HG03064 (cell line): ENCODE data around the gene ULK3.

Experiments used
- ATAC-seq: cut with Tn5 transposase; IDR thresholded peaks from one replicate; pipeline ENCODE4 v1.9.1; 2021; ENCODE audit warnings: low read depth; ENCODE audit not compliant: unreplicated experiment

Gene ULK3

DNA sequence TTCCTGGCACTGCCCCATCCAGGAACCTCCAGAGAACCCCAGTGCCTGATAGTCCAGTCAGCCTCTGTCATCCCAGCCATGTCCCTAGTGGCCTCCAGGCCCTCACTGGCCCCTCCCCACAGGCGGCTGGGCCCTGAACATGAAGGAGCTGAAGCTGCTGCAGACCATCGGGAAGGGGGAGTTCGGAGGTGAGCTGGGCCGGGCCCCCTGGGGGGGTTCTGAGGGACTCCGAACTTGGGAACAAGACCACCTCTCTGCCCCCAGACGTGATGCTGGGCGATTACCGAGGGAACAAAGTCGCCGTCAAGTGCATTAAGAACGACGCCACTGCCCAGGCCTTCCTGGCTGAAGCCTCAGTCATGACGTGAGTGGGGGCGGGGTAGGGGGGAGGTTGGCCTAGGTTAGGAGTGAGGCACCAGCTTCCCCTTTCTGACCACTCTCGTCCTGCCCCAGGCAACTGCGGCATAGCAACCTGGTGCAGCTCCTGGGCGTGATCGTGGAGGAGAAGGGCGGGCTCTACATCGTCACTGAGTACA lies 42.3 kb downstream of the ULK3 start:
- no peak for ATAC-seq

DNA sequence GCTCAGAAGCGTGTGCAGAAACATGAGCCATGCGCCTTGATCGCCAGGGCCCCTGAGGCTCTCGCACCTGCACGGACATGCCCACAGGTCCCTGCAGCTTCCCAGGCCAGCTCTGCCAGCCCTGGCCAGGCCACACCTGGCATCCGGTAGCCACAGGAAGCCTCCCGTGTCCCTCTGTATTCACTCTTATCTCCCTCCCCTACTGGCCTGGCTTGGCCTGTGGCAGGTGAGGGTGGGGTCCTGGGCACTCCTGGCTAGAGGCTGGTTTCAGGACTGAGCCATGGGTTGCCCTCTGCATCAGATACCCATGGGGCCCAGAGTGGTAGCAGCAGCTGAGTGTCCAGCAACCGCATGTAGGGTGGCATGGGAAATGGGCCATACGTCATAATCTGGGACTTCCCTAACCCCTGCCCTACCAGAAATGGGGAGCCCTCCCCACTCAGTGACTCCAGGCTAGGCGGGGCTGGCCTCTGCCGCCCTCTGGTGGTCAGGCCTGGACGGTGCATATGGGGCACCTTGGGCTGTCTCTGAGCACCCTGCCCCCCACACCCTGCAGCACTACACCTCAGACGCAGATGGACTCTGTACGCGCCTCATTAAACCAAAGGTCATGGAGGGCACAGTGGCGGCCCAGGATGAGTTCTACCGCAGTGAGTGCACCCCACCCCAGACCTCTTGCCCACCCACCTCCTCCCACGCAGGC lies 42.9 kb downstream of the ULK3 start:
- ATAC-seq, result peak; percentile 70

DNA sequence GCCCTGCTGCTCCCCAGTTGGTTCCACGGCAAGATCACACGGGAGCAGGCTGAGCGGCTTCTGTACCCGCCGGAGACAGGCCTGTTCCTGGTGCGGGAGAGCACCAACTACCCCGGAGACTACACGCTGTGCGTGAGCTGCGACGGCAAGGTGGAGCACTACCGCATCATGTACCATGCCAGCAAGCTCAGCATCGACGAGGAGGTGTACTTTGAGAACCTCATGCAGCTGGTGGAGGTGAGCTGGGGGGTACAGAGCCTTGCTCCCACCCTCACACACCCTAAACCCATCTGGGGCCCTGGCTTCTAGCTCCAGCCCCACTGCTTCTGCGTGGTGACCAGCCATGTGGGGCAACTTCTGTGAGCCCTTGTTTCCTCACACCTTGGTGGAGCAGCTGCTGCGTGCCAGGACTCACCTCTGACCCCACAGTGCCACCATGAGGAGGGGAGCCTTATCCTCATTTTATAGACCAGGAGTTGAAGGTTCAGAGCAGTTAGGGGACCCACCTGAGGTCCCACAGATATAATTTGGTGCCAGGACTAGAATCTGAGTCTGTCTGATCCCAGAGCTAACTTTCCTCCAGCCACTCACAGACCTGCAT lies 43.6 kb downstream of the ULK3 start:
- ATAC-seq, result no peak

DNA sequence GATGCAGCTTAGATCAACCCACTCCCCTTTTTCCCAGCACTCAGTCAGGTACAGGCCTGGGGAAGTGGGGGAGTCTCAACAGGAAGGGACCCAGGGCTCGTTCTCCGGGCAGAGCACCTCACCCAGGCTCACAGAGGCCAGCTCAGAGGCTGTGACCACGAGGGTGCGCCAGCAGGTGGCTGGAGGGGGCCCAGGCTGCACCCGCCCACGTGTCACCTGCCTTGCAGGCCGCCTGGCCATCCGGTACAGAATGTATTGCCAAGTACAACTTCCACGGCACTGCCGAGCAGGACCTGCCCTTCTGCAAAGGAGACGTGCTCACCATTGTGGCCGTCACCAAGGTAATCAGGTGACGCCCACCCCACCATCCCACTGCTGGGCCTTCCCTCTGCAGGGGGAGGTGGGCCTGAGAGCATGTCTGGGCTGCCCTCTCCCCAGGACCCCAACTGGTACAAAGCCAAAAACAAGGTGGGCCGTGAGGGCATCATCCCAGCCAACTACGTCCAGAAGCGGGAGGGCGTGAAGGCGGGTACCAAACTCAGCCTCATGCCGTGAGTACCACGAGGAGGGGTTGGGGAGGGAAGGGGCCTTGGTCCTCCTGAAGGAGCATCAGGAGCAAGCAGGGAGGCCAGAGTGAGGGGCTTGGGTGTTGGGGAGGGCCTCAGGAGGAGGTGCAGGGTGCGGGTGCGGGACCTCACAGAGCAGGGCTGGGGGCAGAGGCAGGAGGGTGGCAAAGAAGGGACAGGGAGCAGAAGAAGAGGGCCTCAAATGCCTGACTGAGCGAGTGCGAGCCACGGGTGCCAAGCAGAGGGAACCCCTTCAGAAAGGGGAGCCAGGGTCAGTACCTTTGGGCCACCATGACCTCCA lies 44.3 kb downstream of the ULK3 start:
- ATAC-seq, result no peak

DNA sequence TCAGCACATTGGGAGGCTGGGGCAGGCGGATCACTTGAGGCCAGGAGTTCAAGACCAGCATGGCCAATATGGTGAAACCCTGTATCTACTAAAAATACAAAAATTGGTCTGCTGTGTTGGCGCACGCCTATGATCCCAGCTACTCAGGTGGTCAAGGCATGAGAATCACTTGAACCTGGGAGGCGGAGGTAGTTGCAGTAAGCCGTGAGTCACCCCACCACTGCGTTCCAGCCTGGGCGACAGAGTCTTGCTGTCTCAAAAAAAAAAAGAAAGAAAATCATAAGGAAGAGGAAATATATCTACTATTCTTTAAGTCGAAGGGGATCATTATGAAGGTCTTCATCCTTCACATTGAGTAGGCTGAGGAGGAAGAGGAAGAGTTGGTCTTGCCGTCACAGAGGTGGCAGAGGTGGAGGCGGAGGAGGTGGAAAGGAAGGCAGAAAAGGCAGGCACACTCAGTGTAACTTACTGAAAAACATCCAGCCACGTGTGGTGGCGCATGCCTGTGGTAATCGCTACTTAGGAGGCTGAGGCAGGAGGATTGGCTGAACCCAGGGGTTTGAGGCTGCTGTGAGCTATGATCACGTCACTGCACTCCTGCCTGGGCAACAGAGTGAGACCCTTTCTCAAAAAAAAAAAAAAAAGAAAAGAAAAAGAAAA lies 46.9 kb downstream of the ULK3 start:
- no peak for ATAC-seq

DNA sequence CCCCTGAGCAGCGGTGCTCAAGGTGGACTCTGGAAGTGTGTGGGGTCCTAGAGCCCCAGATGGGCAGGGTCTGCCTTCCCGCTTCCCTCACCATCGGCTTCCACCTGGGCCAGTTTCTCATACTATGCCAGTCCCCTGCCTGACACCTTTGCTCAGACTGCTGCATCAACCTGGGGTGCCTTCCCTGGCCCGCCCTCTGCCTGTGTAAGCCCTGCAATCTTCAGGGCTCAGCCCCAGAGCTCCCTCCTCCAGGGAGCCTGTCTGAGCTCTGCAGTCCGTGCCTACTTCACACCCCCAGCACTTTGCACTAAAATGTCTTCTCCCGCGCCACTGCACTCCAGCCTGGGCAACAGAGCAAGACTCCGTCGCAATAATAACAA lies 48.0 kb downstream of the ULK3 start:
- ATAC-seq, result no peak

DNA sequence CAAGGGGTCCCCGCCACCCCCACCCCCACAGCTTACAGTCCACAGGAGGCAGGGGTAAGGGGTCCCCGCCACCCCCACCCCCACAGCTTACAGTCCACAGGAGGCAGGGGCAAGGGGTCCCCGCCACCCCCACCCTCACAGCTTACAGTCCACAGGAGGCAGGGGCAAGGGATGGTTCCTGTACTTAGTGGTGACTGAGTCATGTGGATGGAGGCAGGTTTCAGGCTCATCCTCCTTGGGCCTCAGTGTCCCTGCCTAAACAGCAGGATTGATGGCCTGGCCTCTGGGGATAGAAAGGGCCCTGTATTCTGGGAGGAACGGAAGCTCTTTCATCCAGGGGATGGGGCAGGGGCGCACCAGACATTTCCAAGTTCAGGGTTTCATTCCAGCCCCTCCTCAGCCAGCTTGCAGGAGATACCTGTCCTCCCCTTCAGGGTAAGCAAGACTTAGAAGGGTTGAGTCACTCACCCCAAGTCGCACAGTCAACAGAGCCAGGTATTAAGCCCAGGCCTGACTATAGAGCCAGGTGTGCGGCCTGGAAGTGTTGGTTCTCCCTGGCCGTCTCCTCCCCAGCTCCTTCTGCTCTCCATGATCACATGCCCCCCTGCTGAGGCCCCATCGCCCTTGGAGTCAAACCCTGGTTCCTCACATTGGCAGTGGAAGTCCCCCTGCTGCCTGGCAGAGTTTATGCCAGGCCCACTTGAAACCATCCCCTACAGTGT lies 48.5 kb downstream of the ULK3 start:
- no peak for ATAC-seq

DNA sequence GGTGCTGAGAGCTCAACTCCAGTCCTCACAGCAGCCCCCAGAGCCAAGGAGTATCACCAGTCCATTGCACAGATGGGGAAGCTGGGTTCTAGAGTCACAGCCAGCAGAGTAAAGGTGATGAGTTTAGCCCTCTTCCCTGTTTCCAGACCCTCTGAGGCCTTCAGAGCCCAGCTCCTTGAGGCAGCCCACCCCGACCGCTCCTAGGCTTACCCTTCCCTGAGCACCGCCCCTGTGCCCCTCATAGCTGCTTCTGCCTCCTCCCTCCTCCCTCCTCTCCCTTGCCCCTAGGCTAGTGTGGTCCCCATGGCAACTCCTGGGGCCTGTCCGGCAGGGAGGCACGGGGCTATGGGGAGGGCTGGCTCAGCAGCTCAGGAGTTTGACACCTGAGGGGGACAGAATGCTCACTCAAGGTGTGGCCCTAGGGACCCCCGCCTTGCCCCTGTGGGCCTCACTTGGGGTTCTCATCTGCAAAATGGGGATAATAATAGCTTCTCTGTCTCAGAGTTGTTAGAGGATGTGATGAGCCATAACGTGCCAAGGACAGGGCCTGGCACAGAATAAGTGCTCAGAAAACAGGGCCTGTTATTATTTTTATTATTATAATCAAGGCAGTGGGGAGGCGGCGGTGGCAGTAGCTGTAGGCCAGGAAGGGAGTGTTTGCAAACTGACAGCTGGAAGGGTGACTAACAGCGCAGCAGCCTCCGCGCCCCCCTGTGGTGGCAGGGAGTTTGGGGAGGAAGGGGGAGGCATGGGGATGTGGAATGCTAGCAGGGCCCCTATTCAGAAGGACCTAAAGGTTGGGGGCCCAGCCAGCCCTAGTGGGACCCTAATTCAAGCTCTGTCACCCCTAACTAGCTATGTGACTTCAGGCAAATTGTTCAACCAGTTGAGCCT lies 49.6 kb downstream of the ULK3 start:
- ATAC-seq, result no peak

DNA sequence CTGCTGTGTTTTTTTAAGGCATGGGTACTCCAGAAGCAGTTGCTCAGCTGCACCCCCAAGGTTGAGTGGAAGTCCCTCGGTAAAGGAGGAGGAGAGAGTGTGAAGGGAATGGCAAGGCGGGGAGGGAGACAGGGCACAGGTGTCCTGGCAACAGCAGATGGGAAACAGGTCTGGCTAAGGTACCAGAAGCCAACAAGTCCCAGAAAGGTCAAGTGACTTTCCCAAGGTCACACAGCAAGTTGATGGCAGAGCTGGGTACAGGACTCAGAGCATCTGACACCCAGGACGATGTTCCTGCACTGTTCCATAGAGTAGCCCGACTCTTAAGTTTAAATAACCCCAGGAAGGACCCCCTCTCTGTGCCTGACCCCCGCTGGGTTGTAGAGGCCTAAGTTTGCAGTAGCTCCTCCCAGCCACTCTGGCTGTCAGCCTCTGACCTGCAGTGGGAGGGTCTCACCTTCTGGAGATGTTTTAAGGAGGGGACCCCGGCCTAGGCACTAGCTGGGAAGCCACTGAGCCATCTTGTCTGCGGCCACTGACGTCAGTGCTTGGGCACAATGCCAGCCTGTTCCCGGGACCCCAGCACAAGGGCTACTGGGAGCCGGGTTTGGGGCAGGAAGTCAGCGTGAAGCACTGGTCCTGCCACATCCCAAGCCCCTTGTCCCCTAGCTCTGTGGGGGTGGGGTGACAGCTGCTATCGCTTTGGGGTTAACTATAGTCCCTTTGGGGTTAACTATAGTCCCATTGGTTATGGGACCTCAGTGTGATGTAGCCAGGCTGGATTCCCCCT lies 50.5 kb downstream of the ULK3 start:
- ATAC-seq, result no peak

DNA sequence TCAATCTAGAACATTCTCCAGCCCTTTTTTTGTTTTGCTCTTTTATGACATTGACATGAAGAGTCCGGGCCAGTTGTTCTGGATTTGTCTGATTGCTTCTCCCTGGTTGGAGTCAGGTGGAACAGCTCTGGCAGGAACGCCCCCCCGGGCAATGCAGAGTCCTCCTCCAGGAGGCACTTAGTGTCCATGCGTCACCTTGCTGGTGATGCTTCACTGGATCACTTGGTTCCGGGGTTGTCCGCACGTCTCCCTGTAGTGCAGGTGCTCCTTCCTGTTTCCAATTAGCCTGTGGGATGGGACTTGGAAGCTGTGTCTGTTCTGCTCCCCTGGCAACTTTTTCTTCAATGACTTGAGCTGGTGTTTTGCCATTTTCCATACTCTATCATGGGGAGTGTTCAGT lies 51.3 kb downstream of the ULK3 start:
- ATAC-seq, result no peak

DNA sequence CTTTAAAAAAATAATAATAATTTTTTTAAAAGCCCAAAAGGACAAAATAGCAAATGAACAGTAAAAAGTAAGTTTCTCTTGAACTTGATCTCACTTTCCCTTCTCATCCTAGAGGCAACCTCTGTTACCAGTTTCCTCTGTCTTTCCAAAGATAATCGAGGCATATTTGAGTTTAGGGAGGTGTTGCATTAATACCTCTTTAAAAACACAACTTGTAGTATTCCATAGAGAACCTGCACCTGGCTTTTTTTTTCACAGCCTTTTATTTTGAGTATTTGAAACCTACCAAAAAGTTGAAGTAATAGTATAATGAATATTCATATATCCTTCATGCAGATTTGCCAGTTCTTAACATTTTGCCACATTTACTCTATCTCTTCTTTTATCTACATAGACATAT lies 51.9 kb downstream of the ULK3 start:
- ATAC-seq, result no peak

DNA sequence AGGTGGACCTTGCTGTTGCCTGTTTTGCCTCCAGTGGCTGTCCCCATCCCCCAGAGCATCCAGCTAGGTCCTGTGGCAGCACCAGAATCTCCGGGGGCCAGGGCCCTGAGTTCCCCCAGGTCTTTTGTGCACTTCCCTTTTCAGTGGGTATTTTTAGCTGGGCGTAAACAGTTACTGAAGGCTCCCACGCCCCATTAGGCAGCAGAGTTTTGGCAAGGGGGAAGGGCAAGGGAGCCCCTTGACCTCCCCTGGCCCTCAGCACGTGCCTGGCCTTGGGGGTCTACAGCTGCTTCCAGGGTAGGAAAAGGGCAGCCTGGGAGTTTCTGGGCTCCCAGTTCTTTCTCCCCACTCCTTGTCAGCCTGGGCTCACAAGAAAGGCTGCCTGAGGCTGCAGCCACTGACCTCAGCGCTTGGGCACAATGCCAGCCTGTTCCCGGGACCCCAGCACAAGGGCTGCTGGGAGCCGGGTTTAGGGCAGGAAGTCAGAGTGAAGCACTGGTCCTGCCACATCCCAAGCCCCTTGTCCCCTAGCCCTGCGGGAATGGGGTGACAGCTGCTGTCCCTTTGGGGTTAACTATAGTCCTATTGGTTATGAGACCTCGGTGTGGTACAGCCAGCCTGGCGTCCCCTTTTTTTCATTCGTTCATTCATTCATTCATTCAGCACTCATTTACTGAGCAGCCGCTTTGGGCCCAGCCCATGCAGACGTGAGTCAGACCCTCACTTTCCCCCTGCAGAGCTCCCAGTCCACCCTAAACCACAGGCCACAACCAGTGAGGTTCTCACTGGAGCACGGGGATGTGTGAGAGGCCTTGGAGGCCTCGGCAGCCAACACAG lies 52.7 kb downstream of the ULK3 start:
- no peak for ATAC-seq

DNA sequence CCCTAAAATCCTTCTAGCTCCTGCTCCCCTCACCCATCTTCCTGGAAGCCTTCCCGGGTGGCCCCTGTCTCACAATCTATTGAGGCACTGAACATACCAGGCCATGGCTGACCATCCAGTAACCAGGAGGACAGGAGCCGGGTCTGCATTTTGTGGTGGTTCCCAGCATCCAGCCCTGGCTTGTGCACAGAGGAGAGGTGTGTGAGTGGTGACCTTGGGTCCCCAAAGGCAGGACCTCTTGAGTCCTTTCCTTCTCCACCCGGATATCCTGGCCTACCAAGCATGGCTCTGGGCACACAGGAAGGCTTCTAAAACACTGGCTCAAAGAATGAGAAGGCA lies 53.2 kb downstream of the ULK3 start:
- no peak for ATAC-seq

DNA sequence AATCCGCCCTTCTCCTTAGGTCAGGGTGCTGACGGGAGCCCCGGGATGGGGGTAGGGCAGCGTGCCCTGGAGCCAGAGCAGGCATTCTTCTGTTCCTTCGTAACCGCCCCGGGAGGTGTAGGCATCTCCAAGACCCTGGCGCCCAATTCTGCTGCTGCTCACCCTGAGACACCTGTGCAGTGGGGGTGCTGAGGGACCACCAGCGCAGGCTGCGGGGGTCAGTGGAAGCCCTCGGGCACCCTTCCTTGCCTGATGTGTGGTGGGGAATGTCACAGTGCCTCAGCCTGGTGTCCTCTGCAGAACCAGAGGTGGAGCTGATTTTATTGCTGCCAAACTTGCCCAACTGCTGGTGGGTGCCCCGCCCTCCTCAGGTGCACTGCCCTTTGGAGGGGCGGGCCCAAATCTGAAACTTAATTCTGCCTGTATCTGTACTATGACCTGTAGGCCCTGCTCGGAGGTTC lies 53.8 kb downstream of the ULK3 start:
- no peak for ATAC-seq

DNA sequence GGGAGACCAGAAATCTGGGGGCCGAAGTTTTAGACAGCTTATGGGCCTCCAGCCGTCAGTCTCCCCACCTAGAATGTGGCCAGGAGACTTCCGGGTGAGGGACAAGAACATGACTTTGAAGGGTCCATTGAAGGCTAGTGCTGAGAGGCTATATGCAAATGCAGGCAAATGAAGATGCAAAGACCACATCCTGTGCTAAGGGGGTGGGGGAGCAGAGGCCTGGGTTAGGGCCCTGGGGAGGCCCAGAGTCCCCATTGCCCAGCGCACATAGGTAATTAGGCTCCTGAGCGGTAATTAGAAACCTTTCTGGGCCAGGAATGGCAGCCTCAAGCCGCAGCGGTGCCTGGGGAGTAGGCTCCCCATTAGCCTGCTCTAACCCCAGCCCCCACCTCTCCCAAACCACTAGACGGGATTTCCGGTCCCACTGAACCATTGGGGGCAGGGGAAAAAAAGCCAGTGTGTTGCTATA lies 54.2 kb downstream of the ULK3 start:
- ATAC-seq, result no peak

DNA sequence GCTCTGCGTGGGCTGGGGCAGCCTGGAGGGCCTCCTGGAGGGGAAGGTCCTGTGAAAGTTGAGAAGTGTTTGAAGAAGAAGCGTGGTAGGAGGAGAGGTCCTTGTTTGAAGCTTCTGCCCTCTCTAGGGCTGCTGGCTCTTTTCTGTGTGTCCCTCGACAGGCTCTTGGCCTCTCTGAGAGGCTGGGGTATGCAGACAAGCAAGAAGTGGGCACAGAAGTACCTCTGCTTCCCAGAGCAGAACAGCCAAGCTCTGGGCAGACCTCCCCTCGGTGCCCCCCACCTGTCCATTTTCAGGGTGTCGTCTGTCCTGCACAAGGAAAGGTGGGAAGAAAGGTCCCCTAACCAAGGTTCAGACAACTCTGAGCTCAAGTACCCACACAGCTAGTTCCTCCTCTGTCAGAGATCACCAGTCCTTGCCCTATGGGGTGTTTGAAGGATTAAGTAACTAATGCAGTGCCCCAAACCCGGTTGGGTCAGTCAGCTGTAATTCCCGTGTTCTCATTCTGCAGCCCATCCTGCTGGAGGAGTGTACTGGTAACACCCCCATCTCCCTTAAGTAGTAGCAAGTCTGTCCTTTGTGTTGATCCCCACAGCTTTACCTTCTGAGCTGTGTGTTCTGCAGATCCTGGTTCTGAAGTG lies 54.8 kb downstream of the ULK3 start:
- no peak for ATAC-seq
